Common myeloid progenitor, CD34-positive (primary cell): Measurements from ENCODE around the gene CFAP97.

ENCODE experiments used
- CTCF ChIA-PET: fragments of 350-600 bp; sonication (Branson Sonifier 250); formaldehyde crosslinking; loops from one replicate; lab custom pipeline; 2021; ENCODE audit warnings: antibody characterized with exemption; lab: Charles Lee
- POLR2A ChIA-PET: fragments of 350-600 bp; sonication (Branson Sonifier 250); formaldehyde crosslinking; loops from one replicate; lab custom pipeline; 2021; ENCODE audit warnings: antibody characterized with exemption; lab: Charles Lee
- DNase-seq, 3 donors: peaks; one replicate each; pipeline versions ENCODE4 v3.0.0 to v3.0.0-alpha.2; 2013
- H3K27ac ChIP-seq, 2 experiments: 1 replicate in 1 of 2; 2 replicates in 1 of 2; pipeline ENCODE4 v1.7.0; 2013; ENCODE audit warnings: inconsistent platforms in 2 of 2, low read length in 2 of 2, mild to moderate bottlenecking in 2 of 2, low read depth in 1 of 2, moderate library complexity in 1 of 2; ENCODE audit not compliant: severe bottlenecking in 2 of 2, insufficient read depth in 1 of 2, poor library complexity in 1 of 2
- H3K27me3 ChIP-seq, 5 experiments: replicated peaks in 2 of 5; 1 replicate in 3 of 5; 2 replicates in 2 of 5; pipeline versions ENCODE4 v1.6.1 to v1.7.0; 2013; ENCODE audit warnings: low read length in 4 of 5, mild to moderate bottlenecking in 2 of 5, moderate library complexity in 2 of 5, inconsistent platforms in 1 of 5; ENCODE audit not compliant: insufficient read depth in 5 of 5, control insufficient read depth in 4 of 5
- H3K36me3 ChIP-seq, 4 experiments: 1 replicate in 2 of 4; 2 replicates in 2 of 4; pipeline versions ENCODE4 v1.6.1 to v1.7.0; 2013; ENCODE audit warnings: low read length in 3 of 4, control low read depth in 1 of 4, mild to moderate bottlenecking in 1 of 4; ENCODE audit not compliant: control insufficient read depth in 4 of 4, insufficient read depth in 4 of 4
- H3K4me1 ChIP-seq, 4 experiments: 1 replicate in 3 of 4; 2 replicates in 1 of 4; pipeline versions ENCODE4 v1.6.1 to v1.7.1; 2013; ENCODE audit warnings: low read length in 3 of 4, mild to moderate bottlenecking in 3 of 4, control low read depth in 1 of 4, inconsistent platforms in 1 of 4, moderate library complexity in 1 of 4; ENCODE audit not compliant: control insufficient read depth in 4 of 4, insufficient read depth in 4 of 4; ENCODE audit errors: control extremely low read depth in 1 of 4
- H3K4me3 ChIP-seq, 7 experiments: 1 replicate in 4 of 7; 2 replicates in 3 of 7; pipeline versions ENCODE4 v1.5.1 to v1.7.0; 2013; ENCODE audit warnings: mild to moderate bottlenecking in 7 of 7, low read length in 6 of 7, moderate library complexity in 6 of 7, inconsistent platforms in 2 of 7, low read depth in 2 of 7, control low read depth in 1 of 7; ENCODE audit not compliant: insufficient read depth in 4 of 7, control insufficient read depth in 1 of 7; ENCODE audit errors: extremely low read depth in 1 of 7
- H3K9me3 ChIP-seq, 5 experiments: 1 replicate in 4 of 5; 2 replicates in 1 of 5; pipeline versions ENCODE4 v1.6.1 to v1.7.1; 2013; ENCODE audit warnings: low read length in 4 of 5, mild to moderate bottlenecking in 2 of 5, inconsistent platforms in 1 of 5, low read depth in 1 of 5, moderate library complexity in 1 of 5; ENCODE audit not compliant: control insufficient read depth in 4 of 5, insufficient read depth in 2 of 5; ENCODE audit errors: control extremely low read depth in 1 of 5
- WGBS: methylation state at CpG from one replicate; pipeline ENCODE4 v1.1.5; 2013; ENCODE audit not compliant: insufficient coverage; 5-methylcytosine and 5-hydroxymethylcytosine counted together

Gene CFAP97

GRCh38 chr4:185217408-185217975 lies 13.7 kb upstream of the CFAP97 start:
- no peak for DNase-seq
- Histone ChIP-seq H3K27ac (no peak overlapping the region), H3K9me3 (peaks cover 0 to 3% (median 0%) of the 10 kb centered on the region in 5 experiments), H3K4me3 (no peak overlapping the region), H3K27me3 (peaks cover 0 to 10% (median 3%) of the 10 kb centered on the region in 5 experiments), H3K36me3 (no peaks in the 10 kb centered on the region), H3K4me1 (peaks cover 0 to 7% (median 5%) of the 10 kb centered on the region in 4 experiments)
- ChIA-PET POLR2A (no interaction called here), CTCF (interaction anchor here (0.9 to 1.3 kb wide), 2 partner anchors 8 to 9 kb away, joined by 4 to 5 read pairs; no protein-coding TSS in a partner anchor)
- WGBS: 97% methylated on average over 5 of the region's 6 CpGs

GRCh38 chr4:185215261-185215660 lies 11.5 kb upstream of the CFAP97 start:
- H3K27ac ChIP-seq: no peak overlapping the region
- H3K36me3 ChIP-seq: no peaks in the 10 kb centered on the region
- POLR2A ChIA-PET: no interaction called here
- WGBS: 100% methylated on average over 1 of the region's 2 CpGs
- peaks cover 0 to 32% (median 17%) of the 10 kb centered on the region in 5 experiments for H3K27me3 ChIP-seq
- CTCF ChIA-PET: no interaction called here
- no peak for DNase-seq
- H3K4me3 ChIP-seq: no peak overlapping the region
- peaks cover 0 to 15% (median 12%) of the 10 kb centered on the region in 4 experiments for H3K4me1 ChIP-seq
- H3K9me3 ChIP-seq: no peaks in the 10 kb centered on the region

GRCh38 chr4:185213877-185214276 lies 10.1 kb upstream of the CFAP97 start:
- WGBS: 37% methylated on average over 3 of the region's 4 CpGs
- ChIA-PET POLR2A (no interaction called here), CTCF (no interaction called here)
- H3K9me3 ChIP-seq: no peaks in the 10 kb centered on the region
- H3K4me3 ChIP-seq: no peak overlapping the region
- H3K27ac ChIP-seq: no peak overlapping the region
- peak; percentile 33 to 86 (median 76) for DNase-seq
- peaks cover 0 to 20% (median 17%) of the 10 kb centered on the region in 4 experiments for H3K4me1 ChIP-seq
- H3K27me3 ChIP-seq: peaks cover 0 to 35% (median 18%) of the 10 kb centered on the region in 5 experiments
- H3K36me3 ChIP-seq: no peaks in the 10 kb centered on the region

- Histone ChIP-seq H3K36me3 (no peaks in the 10 kb centered on the region), H3K27me3 (peaks cover 0 to 42% (median 21%) of the 10 kb centered on the region in 5 experiments), H3K4me3 (no peak overlapping the region), H3K9me3 (no peaks in the 10 kb centered on the region), H3K4me1 (peaks cover 0 to 21% (median 19%) of the 10 kb centered on the region in 4 experiments), H3K27ac (no peak overlapping the region)
- CTCF ChIA-PET: interaction anchor here (0.5 to 1.1 kb wide), 2 partner anchors 29 to 216 kb away, joined by 3 read pairs; no protein-coding TSS in a partner anchor
- WGBS: 100% methylated on average over 1 of the region's 4 CpGs
- no peak for DNase-seq
- POLR2A ChIA-PET: interaction anchor here (0.5 kb wide), 1 partner anchor 70 kb away, joined by 3 read pairs; no protein-coding TSS in a partner anchor
Observed at GRCh38 chr4:185212581-185212980, 8.8 kb upstream of the CFAP97 start.

GRCh38 chr4:185211641-185212040 lies 7.8 kb upstream of the CFAP97 start:
- ChIA-PET POLR2A (interaction anchor here (0.6 kb wide), 1 partner anchor 9 kb away, joined by 3 read pairs; no protein-coding TSS in a partner anchor), CTCF (interaction anchor here (0.8 kb wide), 1 partner anchor 10 kb away, joined by 3 read pairs; no protein-coding TSS in a partner anchor)
- no peaks in the 10 kb centered on the region for H3K9me3 ChIP-seq
- WGBS: 95% methylated on average over 2 of the region's 2 CpGs
- H3K27me3 ChIP-seq: peaks cover 0 to 43% (median 21%) of the 10 kb centered on the region in 5 experiments
- H3K36me3 ChIP-seq: no peaks in the 10 kb centered on the region
- no peak for DNase-seq
- no peak overlapping the region for H3K4me3 ChIP-seq
- no peak overlapping the region for H3K27ac ChIP-seq
- H3K4me1 ChIP-seq: peaks cover 0 to 21% (median 19%) of the 10 kb centered on the region in 4 experiments

GRCh38 chr4:185211035-185211434 lies 7.2 kb upstream of the CFAP97 start:
- POLR2A ChIA-PET: no interaction called here
- H3K27me3 ChIP-seq: peaks cover 0 to 43% (median 21%) of the 10 kb centered on the region in 5 experiments
- peak in 1 of 3 donors; percentile 12 for DNase-seq

More at GRCh38 chr4:185211035-185211434, 7.2 kb upstream of the CFAP97 start:
- no peak overlapping the region for H3K27ac ChIP-seq
- H3K36me3 ChIP-seq: no peaks in the 10 kb centered on the region
- H3K4me3 ChIP-seq: peak overlapping the region in 4 of 7 experiments; percentile 68 to 81 (median 76)
- H3K4me1 ChIP-seq: peaks cover 0 to 21% (median 19%) of the 10 kb centered on the region in 4 experiments
- CTCF ChIA-PET: interaction anchor here (0.8 kb wide), 1 partner anchor 10 kb away, joined by 3 read pairs; no protein-coding TSS in a partner anchor
- 93% methylated on average over 4 of the region's 5 CpGs for WGBS
- H3K9me3 ChIP-seq: no peaks in the 10 kb centered on the region
